RPMI8226 (cell line): Measurements from ENCODE around the gene CYP4F11.
"Not testable (repeated sequence)": the region's sequence is repeated elsewhere in the genome, so short reads cannot be mapped to it uniquely, and the experiment has no call there.

Experiments used
- DNase-seq: peaks from one replicate; pipeline ENCODE4 v3.0.0-alpha.2; 2015

The CYP4F11 gene

GRCh38 chr19:15922021-15922420 lies 12.3 kb downstream of the CYP4F11 start:
- no peak for DNase-seq

DNA sequence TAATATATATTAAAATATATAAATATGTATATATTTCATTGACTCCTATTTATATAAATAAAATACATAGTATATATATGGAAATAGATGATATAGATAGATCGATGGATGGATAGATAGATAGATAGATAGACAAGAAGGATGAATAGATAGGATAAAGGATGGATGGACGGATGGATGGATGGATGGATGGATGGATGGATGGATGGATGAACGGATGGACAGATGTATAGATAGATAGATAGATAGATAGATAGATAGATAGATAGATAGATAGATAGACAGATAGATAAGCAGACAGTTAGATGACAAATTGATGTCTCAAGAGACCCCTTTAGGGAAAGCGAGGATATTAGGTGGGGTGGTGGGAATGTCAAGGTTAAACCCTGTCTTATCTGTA lies 15.1 kb downstream of the CYP4F11 start:
- DNase-seq, result no peak

- no peak for DNase-seq
Observed at GRCh38 chr19:15915109-15915508, 19.2 kb downstream of the CYP4F11 start.

DNA sequence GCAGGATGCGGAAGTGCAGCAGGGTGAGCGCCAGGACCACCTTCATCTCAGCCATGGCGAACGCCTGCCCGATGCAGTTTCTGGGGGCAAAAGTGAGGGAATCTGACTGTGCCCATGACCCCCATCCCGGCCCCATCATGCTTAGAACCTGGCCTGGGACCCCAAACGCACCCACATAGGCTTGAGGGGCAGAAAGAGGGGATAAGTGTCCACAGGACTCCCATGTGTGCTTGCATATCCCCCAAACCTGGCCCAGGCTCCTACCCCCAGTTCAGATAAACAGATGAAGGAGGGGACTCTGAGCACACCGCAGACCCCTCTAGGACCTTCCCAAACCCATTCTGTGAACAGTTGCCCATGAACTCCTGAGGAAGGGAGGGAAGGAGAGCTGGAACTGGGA lies 20.5 kb downstream of the CYP4F11 start:
- DNase-seq, result no peak

- no peak for DNase-seq
Observed at GRCh38 chr19:15913384-15913783, 20.9 kb downstream of the CYP4F11 start.

DNA sequence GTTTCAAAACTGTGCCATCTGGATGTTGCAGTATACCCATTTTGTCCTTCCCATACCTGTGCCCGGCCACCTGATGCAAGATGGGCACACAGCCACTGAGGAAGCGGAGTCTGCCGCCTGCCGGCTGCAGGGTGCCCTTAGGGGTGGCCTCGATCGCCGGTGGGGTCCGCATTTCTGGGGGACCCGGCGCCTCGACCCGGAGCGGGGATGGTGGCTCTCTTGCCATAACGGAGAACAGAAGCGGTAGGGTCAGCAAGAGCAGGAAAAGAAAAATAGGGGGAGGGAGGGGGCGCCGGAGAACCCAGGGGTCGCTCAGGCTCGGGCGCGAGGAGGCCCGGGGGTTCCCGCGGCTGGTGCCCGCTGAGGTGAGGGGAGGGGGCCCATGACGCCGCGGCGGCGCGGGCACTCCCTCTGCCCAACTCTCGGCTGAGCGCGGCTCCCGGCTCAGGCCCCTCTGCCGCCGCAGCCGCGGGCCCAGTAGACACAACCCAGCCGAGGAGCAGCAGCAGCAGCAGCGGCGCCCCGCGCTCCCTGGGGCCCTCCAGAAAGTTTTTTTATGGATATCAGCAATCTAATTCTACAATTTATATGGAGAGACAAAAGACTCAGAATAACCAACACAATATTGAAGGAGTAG lies 22.6 kb downstream of the CYP4F11 start:
- no peak for DNase-seq

DNA sequence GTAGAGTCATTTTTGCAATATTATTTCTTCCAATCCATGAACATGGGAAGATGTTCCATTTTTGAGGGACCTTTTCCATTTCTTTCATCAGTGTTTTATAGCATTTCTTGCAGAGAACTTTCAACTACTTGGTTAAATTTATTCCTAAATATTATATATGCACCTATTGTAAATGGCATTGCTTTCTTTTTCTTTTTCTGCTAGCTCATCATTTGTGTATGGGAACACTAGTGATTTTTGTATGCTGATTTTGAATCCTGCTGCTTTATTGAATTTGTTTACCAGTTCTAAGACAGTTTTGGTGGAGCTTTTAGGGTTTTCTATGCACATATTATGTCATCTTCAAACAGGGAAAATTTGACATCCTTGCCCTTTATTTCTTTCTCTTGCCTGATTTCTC lies 29.3 kb downstream of the CYP4F11 start:
- no peak for DNase-seq

GRCh38 chr19:15902898-15903297 lies 31.4 kb downstream of the CYP4F11 start:
- DNase-seq, result not testable (repeated sequence)

DNA sequence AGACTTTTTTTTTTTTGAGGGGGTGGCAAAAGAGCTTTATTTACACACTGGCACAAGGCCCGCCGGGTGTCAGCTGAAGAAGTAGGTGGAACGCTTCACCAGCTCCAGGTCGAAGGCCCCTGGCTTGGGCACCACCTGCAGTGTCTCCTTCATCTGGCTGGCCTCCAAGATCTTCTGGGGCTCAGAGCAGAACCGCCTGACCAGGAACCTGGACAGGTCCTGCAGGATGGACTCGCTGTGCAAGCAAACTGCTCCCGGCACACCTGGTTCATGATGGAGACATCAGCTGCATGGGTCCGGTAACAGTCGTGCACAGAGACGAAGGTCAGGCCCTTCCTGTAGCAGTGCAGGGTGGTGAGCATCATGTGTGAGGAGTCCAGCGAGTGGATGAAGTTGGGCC lies 32.1 kb downstream of the CYP4F11 start:
- peak; percentile 18 for DNase-seq

DNA sequence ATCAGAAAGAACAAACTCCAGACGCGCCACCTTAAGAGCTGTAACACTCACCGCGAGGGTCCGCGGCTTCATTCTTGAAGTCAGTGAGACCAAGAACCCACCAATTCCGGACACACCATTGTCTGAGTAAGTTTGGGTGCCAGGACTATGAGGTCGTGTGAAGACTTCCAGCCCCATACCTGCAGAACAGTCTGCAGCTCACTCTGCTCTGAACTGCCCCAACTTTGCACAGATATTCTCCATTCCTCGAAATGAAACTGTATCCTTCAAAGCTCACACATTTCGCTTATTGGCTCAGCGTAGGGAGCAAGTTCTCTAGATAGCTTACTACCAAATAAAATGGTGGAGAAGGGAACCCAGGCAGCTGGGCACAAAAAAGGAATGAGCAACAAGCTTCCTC lies 33.8 kb downstream of the CYP4F11 start:
- no peak for DNase-seq

DNA sequence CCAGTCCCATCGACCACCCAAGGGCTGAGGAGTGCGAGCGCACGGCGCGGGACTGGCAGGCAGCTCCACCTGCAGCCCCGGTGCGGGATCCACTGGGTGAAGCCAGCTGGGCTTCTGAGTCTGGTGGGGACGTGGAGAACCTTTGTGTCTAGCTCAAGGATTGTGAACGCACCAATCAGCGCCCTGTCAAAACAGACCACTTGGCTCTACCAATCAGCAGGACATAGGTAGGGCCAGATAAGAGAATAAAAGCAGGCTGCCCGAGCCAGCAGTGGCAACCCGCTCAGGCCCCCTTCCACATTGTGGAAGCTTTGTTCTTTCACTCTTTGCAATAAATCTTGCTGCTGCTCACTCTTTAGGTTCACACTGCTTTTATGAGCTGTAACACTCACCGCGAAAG lies 34.3 kb downstream of the CYP4F11 start:
- not testable (repeated sequence) for DNase-seq

DNA sequence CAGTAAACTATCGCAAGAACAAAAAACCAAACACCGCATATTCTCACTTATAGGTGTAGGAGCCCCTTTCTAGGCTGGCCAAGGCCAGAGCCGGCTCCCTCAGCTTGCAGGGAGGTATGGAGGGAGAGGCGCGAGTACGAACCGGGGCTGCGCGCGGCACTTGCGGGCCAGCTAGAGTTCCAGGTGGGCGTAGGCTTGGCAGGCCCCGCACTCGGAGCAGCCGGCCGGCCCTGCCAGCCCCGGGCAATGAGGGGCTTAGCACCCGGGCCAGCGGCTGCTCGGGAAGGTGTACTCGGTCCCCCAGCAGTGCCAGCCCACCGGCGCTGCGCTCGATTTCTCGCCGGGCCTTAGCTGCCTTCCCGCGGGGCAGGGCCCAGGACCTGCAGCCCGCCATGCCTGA lies 34.8 kb downstream of the CYP4F11 start:
- not testable (repeated sequence) for DNase-seq

DNA sequence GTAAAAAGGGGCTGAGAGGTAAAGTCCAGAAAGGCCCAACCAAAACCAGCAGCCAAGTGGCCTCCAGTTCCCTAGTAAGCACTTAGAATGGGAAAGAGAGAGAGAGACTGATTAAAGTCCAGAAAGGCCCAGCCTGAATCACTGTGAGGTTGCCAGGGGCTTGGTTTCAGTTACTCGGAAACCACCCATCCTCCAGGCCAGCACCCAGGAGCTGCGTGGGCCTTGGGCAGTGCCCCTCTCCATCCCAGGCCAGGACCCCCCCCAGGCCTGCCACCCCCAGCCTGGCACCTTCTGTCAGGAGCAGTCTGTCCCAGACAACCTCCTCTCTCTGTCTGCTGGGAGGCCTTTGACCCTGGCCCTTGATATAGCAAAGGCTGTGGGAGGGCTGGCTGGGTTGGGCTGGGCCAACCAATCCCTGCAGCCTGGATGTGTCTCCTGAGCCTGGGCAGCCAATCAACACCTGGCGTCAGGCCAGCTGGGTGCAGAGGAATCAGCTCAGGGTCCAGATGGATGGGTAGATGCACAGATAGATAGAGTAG lies 36.5 kb downstream of the CYP4F11 start, which contains the start of gene CYP4F2:
CYP4F2 (minus strand) TSS at position 337 of the 539 bp plus-strand sequence. CDS start 463 bp downstream, outside the sequence.
- peak; percentile 14 for DNase-seq

- no peak for DNase-seq
Observed at GRCh38 chr19:15897026-15897737, 37.1 kb downstream of the CYP4F11 start.

GRCh38 chr19:15895876-15896430 lies 38.4 kb downstream of the CYP4F11 start:
- DNase-seq, result no peak

DNA sequence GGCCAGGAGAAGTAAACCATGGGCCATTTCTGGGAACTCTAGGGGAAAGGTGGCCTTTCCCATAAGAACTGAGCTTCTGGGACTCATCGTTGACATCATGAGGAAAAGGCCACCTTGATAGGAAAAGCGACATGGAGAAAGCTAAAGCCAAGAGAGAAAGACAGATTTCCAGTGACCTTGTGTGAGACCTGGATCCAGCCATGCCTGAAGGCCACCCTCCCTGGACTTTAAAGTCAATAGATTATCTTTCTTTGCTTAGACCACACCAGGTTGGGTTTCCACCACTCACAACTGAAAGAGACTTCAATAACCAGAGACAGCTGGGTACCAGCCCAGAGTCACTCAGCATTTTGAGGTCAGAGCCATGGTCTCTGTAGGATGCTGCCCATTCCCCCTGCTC lies 40.0 kb downstream of the CYP4F11 start:
- DNase-seq, result no peak

DNA sequence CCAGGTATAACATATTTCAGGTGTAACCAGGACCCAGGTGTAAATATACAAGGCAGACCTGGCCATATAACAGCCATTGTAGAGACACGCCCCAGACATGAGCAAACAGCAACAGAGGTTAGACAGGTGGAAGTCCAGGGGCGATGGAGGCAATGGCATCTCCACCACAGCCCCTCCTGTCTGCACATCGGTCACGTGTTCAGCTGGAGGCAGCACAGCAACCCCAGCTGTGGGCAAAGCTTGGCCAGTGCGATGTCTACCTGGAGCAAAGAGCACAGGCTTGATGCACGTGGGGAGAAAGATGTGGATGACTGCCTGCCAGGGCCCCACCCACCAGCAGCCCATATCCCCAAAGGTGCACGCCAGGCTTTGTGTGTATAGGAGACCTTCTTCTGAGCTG lies 40.9 kb downstream of the CYP4F11 start:
- DNase-seq, result no peak

- no peak for DNase-seq
Observed at GRCh38 chr19:15892012-15892411, 42.3 kb downstream of the CYP4F11 start.

DNA sequence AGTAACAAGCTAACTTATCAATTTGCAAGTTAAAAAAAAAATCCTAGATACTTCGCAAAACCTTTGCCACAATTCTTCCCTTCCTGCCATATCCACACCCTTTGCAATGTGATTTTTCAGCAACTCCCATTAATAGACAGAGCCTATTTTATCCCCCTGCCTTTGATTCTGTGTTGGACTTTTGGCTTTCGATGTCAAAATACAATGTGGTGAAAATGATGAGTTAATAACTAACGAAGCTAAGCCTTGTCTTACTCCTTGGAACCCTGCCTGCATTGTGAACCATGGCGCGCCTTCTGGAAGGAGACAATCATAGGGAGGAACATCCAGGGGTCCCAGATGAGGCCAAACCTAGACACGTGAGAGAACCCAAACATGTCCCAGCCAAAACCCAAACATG lies 42.9 kb downstream of the CYP4F11 start:
- no peak for DNase-seq

GRCh38 chr19:15889339-15889738 lies 45.0 kb downstream of the CYP4F11 start:
- not testable (repeated sequence) for DNase-seq

GRCh38 chr19:15885919-15886318 lies 48.4 kb downstream of the CYP4F11 start:
- DNase-seq, result no peak

GRCh38 chr19:15885167-15885566 lies 49.2 kb downstream of the CYP4F11 start:
- DNase-seq, result no peak

- not testable (repeated sequence) for DNase-seq
Observed at GRCh38 chr19:15883329-15883728, 51.0 kb downstream of the CYP4F11 start.
